Amniotic epithelial cell (primary cell): ENCODE results near the gene LRRC45.

ENCODE experiments used
- DNase-seq: peaks from one replicate; pipeline ENCODE4 v3.0.0-alpha.2; 2010; ENCODE audit warnings: low read depth

LRRC45 gene

DNA sequence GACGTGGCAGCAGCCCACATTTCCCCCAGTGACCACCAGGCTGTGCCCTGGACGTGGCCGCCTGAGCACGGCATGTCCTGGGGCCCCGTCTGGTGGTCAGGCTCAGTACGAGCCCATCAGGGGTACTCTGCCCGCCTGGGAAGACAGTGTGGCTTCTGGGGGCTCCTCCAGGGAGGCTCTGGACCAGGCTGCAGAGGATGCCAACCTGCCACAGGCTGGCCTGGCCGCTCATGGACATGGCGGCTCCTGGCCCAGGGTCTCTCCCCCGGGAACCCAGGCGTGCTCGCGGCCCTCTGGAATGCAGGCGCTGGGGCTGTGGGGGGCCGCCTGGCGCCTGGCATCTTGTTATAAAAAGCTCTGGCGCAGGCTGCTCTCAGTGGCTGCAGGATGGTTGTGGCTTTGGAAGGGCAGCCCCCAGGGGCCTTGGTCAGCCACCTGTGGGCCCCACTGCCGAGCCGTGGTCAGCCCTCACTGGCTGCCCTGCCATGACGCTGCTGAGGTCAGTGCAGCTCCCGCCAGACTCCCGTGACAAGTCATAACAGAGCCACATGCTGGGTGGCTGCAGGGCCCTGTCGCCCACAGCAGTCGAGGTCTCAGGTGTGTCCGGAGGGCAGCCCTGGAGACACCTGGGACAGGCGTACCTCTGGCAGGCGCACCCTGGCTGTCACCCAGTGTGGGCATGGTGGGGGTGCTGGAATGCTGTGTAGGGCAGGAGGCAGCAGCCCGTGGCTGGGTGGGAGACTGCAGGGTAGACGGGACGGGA, 15.4 kb upstream of the LRRC45 start:
- no peak for DNase-seq

DNA sequence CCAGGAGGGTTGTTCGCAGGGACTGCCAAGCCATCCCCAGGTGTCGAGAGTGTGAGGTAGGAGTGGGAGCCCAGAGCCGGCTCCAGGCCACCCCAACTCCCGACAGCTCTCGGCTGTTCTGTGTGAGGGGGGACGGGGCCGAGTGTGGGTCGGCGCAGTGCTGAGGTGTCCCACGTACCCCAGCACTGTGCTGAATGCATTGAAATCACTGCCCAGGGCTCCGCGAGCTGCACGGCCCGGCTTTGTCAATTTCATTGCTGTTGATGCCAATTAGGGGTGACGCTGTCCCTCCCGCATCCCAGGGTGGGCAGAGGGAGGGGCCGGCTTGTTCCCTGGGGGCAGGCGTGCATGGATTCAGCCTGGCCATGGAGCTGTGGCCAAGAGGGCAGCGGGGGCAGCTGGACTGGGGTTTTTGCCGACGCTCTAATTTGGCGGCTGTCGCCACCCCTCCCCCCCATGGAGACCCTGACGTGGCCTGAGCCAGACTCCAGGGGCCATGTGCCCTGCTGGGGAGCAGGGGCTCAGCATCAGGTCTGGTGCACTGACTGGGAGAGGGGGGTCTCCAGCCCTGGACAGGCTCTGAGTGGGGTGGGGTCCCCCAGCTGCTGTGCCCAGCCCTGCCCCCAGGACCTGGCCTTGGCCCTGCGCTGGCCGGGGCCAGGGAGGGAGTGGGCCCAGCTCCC, 14.7 kb upstream of the LRRC45 start:
- DNase-seq: no peak

DNA sequence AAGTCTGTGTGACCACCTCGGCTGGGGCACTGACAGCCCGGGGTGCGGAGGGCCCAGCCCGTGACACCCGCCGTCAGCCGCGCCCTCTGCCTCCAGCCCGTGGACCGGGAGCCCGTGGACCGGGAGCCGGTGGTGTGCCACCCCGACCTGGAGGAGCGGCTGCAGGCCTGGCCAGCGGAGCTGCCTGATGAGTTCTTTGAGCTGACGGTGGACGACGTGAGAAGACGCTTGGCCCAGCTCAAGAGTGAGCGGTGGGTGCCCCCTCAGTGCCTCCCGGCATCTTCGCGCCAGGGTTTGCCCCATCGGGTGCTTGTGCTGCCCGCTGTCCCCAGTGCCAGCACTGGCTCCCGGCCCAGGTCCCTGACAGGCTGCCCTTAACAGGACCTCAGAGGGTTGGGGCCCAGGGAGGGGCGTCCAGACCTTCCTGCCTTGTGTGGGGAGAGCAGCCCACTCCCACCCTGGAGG, 14.1 kb upstream of the LRRC45 start:
- DNase-seq: no peak

DNA sequence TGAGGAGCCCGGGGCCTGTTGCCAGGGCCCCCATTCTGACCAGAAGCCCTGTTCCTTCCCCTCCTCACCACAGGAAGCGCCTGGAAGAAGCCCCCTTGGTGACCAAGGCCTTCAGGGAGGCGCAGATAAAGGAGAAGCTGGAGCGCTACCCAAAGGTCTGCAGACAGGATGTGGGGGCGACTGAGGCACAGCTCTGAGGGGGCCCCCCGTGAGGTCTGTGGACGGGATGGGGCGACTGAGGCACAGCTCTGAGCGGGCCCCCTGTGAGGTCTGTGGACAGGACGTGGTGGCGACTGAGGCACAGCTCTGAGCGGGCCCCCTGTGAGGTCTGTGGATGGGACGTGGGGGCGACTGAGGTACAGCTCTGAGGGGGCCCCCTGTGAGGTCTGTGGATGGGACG, 13.7 kb upstream of the LRRC45 start:
- DNase-seq: no peak

DNA sequence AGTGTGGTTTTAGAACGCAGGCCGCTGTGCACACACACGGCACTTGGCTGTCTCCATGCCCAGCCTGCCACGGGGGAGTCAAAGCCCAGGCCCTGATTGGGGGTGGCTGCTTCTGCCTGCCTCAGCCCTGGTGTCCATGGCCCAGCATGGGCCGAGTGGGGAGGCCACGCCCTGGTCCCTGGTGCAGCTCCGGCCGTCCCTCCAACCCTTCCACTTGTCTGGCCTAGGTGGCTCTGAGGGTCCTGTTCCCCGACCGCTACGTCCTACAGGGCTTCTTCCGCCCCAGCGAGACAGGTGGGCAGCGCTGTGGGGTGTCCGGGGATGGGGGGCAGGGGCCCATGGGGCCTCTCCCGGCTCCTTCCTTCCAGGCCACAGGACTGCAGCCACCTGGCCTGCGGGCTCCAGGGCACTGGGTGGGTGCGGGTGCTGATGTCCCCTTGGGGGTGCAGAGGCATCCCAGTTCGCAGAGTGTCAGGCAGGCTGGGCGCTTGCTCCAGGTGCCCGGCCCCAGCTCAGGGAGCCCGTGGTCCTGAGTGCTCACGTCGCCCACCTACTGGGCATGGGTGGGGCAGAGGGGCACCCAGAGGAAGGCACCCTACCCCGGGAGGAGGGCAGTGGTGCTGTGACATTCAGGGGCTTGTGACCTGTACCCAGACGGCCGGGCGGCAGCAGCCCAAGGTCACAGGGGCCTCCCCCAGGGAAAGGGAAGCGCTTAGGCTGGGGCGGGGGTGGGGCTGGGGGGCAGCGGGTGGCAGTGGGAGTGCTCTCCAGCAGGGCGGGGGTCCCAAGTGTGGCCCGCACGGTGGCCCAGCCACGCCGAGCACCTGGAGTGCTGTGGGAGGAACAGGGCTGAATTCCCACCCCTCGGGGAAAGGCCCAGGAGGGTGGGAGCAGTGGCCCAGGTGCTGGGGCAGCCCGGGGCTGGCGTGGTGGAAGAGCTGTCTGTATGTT, 12.3 kb upstream of the LRRC45 start:
- DNase-seq: no peak

DNA sequence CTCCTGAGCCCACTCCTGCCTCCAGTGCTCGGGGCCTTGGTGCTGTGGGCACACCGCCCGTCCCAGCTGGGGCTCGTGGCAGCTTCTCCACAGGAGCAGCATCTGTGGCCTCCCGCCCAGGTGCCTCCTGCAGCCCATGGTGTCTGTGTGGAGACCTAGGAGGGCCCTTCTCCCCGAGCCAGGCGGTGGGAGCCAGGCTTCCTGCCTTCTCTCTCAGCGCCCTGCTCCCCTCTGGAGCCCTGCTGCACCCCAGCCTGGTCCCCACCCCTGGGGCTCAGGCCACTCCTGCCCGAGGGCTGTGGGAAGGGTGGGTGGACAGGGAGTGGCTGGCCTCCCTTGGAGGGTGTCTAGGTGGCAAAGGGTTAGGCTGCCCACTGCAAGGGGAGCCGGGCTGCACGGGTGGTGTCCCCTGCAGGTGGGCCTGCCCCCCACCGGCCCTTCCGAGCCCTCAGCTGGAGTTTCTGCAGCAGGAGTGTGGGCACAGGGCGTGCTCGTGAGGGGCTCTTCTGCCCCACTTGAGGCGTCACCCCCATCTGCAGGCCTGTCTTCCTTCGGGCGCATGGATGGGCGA, 11.4 kb upstream of the LRRC45 start:
- DNase-seq: no peak

DNA sequence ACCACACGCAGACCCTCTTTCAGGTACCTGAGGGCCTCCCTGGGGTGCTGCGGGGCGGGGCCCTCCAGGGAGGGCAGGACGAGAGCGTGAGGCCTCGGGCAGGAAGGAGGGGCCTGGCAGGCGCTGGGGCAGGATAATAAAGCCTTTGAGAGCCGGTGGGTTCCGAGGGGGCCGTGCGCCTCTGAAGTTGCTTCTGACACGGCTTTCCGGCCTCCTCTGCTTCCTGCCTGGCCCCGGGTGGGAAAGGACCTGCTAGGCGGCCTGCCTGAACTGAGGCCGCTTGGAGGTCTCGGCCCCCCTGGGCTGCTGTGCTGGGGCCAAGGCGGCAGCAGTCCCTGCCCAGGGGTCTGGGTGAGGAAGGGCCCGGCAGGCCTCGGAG, 10.9 kb upstream of the LRRC45 start:
- no peak for DNase-seq

DNA sequence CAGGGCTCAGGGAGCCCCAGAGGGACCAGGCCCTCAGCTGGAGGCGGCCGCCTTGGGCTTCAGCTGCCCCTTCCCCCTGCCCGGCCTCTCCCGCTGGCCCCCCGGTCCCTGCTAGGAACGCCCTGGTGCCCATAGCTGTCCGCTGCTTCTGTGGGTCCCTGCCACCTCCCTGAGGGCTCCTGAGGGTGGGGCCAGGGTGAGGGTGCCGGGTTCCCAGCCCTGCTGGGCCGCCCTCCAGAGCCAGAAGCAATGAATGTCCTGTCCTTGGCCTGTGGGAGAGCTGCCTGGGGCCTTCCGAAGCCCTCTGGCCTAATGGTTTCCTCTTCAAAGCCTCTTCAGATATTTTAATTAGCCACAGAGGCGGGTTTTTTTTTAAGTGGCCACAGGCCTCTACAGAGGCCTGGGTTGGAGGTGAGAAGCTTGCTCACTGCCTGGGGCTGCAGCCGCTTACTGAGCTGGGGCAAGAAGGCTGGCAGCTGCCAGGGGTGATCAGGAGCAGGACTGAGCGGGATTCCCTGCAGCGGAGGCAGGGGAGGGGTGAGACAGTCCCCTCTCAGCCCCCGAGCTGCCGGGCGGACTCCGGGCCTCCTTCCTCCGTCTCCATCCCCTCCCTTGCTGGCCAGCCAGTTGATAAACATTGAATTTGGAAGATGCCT, 10.3 kb upstream of the LRRC45 start:
- DNase-seq: no peak

DNA sequence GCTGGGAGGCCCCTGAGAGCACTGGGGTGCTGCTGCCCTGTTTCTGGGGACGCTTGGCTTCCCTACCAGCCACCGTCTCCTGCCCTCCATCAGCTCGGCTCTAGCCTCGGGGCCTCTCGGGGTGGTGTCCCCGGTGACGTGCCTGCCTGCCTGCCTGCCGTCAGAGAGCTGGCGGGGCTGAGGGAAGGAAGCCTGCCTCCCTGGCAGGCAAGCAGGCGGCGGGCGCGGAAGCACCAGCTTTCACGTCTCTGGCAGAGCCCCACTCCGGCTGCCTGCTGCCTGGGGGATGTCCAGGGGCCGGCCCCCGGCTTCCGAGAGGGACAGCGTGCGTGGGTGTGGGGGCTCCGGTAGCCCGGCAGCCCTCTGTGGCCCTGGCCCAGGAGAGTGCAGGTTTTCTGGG, 9.8 kb upstream of the LRRC45 start:
- no peak for DNase-seq

DNA sequence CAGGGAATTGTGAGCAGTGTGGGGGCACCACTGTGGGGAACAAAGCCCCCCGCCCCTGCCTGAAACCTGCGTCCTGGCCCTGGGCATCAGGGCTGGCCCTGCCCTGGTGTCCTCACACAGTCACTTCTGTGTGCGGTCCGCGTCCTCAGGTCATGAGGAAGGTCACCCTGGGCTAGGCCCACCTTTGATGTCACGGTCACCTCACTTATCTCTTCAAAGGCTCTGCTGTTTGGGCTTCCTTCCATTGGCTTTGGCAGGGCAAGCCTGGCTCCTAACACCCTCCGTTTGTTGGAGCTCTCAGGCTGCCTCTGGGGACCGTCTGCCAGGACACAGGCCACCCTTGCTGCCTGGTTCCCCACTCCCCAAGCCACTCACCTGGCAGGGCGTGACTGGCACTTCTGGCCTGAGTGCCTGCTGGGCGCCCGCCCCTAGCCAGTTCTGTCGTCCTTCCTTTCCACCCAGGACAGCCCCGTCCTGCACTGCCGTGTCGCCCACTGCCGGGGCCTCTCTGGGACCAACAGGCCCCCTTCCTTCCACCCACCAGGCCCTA, 9.3 kb upstream of the LRRC45 start:
- no peak for DNase-seq

DNA sequence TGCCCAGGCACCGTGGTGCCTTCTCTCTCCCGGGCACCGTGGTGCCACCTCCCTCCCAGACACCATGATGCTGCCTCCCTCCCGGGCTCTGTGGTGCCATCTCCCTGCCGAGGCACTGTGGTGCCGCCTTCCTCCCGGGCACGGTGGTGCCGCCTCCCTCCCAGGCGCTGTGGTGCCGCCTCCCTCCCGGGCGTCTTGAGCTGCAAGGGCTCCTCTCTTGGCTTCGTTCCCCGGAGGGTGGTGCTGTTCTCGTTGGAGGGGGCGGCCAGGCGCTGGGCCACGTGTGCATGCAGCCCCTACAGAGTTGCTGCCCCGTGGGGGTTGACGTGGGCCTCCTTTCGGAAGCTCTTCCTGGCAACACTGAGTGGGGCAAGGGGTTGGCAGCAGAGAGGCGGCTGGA, 8.7 kb upstream of the LRRC45 start:
- no peak for DNase-seq

DNA sequence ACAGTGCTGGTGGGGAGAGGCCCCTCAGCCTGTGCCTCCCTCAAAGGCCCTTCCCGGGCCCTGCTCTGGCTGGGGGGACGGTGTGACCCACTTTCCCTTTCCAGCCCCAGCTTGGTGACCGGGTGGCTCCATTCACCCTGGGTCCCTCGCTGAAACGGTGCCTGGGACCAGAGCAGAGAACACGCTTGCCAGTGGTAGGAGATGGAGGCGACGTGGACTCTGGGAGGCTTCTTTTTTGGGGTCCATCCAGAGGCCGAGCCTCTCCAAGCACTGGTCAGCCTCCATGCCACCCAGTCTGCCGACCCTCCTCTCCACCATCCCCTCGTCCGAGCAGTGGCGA, 8.2 kb upstream of the LRRC45 start:
- DNase-seq: no peak

DNA sequence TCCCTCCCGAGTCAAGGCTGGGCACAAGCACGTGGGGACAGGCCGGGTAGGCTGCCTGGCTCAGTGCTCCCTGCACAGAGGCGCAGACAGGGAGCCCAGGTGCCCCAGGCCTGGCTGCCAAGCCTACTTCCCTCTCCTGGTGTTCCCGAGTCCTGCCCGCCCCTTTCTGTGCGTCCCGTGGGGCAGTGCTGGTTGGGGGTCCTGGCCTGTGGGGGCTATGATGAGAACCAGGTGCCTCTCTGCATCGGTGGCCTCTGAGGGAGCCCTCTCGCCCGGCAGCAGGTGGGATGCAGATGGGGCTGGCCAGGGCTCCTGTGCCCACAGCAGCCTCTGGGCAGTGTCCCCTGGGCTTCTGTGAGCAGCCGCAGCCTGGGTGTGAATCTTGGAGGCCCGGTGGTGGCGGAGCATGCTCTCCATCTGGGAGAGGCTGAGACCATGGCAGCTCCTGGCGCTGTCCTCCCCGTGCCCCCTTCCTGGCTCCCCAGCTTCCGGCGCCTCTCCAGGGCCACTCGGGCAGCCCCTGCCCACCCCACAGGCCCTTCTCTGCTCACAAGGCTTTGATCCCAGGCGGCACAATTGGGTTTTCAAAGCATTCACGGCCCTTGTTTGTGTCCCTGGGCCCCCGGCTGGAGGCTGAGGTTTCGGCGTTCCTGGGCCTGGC, 7.7 kb upstream of the LRRC45 start:
- no peak for DNase-seq

DNA sequence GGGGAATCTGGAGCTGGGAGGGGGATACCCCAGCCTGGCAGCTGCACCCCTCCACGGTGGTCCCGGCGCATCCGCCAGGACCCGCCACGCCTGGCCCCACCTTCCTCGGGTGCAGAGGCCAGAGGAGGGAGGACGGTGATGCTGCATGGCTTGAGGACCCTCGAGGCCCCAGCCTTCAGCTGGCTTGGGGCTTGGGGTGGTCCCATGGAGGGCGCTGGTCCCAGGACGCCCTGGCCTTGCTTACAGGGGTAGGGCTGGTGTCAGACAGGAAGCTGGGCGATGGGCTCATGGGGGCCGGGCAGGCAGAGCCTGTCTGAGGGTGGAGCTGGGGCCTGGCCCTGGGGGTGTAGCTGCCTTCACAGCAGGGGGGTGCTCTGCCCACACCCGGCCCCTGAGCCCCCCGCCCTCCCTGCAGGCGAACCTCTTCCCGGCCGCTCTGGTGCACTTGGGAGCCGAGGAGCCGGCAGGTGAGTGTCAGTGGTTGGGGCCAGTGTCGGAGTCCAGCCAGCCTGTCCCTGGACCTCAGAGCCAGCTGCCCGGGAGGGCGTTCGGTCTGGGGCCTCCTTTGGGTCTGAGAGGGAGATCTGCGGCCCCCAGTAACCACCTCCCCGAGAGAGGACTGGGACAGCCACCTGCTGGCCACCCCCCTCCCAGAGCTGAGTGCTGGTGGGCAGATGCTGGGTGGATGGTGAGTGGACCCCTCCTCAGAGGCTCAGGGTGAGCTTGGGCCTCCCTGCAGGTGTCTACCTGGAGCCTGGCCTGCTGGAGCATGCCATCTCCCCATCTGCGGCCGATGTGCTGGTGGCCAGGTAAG, 6.8 kb upstream of the LRRC45 start:
- no peak for DNase-seq

DNA sequence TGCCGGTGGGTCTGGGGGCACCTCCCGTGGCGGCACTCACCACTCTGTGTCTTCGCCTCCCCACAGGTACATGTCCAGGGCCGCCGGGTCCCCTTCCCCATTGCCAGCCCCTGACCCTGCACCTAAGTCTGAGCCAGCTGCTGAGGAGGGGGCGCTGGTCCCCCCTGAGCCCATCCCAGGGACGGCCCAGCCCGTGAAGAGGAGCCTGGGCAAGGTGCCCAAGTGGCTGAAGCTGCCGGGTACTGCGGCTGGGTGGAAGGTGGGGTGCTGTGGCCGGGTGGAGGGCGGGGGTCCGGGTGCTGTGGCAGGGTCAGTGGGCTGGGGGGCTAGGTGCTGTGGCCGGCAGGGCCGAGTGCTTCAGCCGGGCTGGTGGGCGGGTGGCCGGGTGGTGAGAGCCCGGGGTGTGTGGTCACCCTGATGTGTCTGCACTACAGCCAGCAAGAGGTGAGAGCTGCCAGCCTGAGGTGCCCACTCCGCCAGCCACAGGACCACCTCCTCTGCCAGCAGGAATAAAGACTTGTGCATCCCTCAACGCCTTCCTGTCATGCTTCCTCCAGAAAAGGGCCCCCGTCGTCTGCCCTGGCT, 6.1 kb upstream of the LRRC45 start:
- no peak for DNase-seq

DNA sequence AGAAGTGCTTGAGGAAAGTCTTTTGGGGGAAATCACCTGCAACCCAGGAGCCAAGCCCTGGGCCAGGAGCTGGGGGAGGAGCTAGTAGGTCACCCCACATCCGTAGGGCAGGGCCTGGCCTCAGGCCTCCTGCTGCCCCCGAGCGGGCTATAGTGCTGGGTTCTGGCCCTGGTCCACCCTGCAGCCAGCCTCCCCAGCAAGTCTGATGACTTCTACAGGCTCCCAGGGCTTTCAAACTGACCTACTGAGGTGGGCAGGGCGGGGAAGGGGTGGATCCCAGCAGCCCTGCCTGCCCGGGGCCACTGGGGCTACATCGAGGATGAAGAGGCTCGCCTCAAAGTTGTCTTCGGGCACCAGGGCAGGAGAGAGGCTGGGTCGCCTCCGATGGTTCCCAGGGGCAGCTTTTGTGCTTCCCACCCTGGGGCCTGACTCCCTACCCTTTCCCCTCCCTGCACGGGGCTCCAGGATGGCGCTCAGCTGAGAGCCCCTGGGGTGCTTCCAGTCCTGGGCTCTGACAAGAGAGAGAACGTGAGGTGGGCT, 5.4 kb upstream of the LRRC45 start:
- no peak for DNase-seq

DNA sequence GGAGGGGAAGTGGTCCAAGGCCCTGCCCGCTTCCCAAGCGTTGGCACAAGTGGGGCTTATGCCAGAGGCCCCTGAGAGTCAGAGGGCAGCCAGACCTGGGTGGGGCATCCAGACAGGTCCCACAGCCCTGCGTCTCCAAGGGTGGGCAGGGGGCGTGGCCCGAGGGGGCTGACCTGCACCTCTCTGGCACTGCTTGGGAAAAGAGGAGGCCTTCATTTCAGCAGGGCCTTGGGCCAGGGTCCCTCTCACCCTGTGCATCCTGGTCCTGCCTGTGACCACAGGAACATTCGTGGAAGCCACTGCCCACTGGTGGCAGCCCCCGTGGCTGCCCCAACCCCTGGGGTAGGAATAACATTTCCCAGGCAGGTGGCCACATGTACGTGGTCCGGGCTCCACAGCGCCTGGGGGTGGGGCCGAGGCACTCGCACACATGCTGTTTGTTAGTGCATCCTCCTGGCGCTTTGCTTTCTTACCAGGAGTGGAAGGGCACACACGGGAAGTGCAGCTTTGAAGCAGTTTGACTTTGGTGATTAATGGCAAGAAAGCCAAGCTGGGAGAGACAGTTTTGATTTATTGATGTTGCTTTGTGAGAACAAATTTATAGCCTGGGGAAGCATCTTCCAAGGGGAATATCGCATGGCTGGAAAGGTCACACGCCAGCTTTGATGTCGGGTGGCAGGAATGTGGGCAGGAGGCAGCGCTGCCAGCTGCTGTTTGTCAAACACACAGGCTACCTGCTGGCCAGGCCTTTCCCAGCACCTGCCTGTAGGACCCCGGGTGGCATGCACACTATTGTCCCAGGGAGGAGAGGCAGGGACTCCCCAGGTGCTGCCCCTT, 4.7 kb upstream of the LRRC45 start:
- DNase-seq: no peak

DNA sequence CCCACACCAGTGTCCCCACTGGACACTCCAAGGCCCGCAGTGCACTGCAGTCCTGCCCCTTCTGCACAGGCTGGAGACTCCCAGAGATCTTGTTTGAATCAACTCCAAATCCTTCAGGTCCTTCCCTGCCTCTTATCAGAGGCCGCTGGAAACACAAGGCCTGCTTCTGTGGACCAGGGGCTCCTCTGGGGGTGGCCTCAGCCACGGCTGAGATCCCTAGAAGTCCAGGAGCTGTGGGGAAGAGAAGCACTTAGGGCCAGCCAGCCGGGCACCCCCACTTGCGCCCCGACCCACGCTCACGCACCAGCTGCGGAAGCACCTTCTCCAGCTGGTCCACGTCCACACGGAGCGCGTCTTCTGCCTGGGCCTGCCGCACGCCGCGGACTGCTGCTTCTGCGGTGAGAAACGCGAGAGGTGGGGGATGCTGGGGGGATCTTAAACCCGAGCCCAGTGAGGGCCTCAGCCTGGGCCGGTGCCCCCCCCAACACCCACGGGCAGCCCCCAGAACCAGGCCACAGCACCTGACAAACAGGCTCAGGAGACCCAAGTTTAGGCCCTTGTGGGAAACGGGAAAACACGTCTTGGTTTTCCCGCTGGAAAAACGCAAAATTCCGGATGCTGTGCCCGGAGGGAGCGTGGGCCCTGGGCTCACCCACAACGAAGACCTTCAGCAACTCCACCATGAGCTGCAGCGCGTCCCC, 4.0 kb upstream of the LRRC45 start:
- no peak for DNase-seq
